HEK293 (cell line): ENCODE measurements around the gene TPI1.

Source experiments
- CTCF ChIA-PET: fragments of 350-600 bp; formaldehyde crosslinking; extraction: SDS; loops from one replicate; lab custom pipeline; 2021; ENCODE audit warnings: antibody characterized with exemption; lab: Yijun Ruan, JAX
- POLR2A ChIA-PET: fragments of 300-600 bp; formaldehyde crosslinking; extraction: SDS; loops from one replicate; lab custom pipeline; 2020; ENCODE audit warnings: antibody characterized with exemption, inconsistent platforms; lab: Yijun Ruan, JAX
- H3K27ac ChIP-seq: fragments of 200-500 bp; sonication (Bioruptor generic); 2 replicates; pipeline ENCODE4 v1.5.1; 2014; ENCODE audit warnings: low read depth, low read length, control low read depth, inconsistent platforms; ENCODE audit errors: extremely low read depth
- H3K36me3 ChIP-seq, 2 experiments: fragments of 200-500 bp in 1 of 2; sonication (Bioruptor generic) in 1 of 2; 1 replicate in 1 of 2; 2 replicates in 1 of 2; pipeline ENCODE4 v1.5.1; 2014 to 2017; ENCODE audit warnings: inconsistent platforms in 2 of 2, low read length in 2 of 2; ENCODE audit not compliant: control insufficient read depth in 2 of 2, insufficient read depth in 1 of 2
- H3K4me1 ChIP-seq: fragments of 200-500 bp; sonication (Bioruptor generic); 2 replicates; pipeline ENCODE4 v1.5.1; 2014; ENCODE audit warnings: mild to moderate bottlenecking, low read length, inconsistent platforms; ENCODE audit not compliant: control insufficient read depth, insufficient read depth
- H3K4me3 ChIP-seq: 2 replicates; pipeline ENCODE4 v1.5.1; 2011; ENCODE audit warnings: low read depth, mild to moderate bottlenecking, control low read depth, low read length, moderate library complexity
- H3K9me3 ChIP-seq: fragments of 200-500 bp; sonication (Bioruptor generic); 2 replicates; pipeline ENCODE4 v1.5.1; 2014; ENCODE audit warnings: low read depth, low read length, inconsistent platforms; ENCODE audit not compliant: control insufficient read depth, insufficient read depth
- CTCF ChIP-seq: fragments of 450-650 bp; formaldehyde crosslinking; IDR thresholded peaks from 2 replicates; pipeline ENCODE4 v1.5.1; 2016; ENCODE audit warnings: missing biosample characterization, missing genetic modification characterization
- EGR2 ChIP-seq: fragments of 450-650 bp; formaldehyde crosslinking; IDR thresholded peaks from 2 replicates; pipeline ENCODE4 v1.5.1; 2016; ENCODE audit warnings: low read depth, missing biosample characterization, missing genetic modification characterization
- GLIS1 ChIP-seq: fragments of 450-650 bp; formaldehyde crosslinking; IDR thresholded peaks from 2 replicates; pipeline ENCODE4 v1.5.1; 2016; ENCODE audit warnings: missing biosample characterization, missing genetic modification characterization
- KLF1 ChIP-seq: fragments of 450-650 bp; formaldehyde crosslinking; IDR thresholded peaks from 2 replicates; pipeline ENCODE4 v1.5.1; 2016; ENCODE audit warnings: missing biosample characterization, missing genetic modification characterization
- KLF16 ChIP-seq: fragments of 450-650 bp; formaldehyde crosslinking; IDR thresholded peaks from 2 replicates; pipeline ENCODE4 v1.5.1; 2017; ENCODE audit warnings: missing biosample characterization, missing genetic modification characterization
- MEIS1 ChIP-seq: sonication (generic); formaldehyde crosslinking; IDR thresholded peaks from 2 replicates; pipeline ENCODE4 v1.8.1; 2022; ENCODE audit warnings: missing genetic modification reagents, mild to moderate bottlenecking, borderline replicate concordance
- PRDM1 ChIP-seq: fragments of 450-650 bp; formaldehyde crosslinking; IDR thresholded peaks from 2 replicates; pipeline ENCODE4; 2016; ENCODE audit warnings: missing biosample characterization, missing genetic modification characterization
- SP2 ChIP-seq: fragments of 450-650 bp; formaldehyde crosslinking; IDR thresholded peaks from 2 replicates; pipeline ENCODE4 v1.5.1; 2016; ENCODE audit warnings: missing biosample characterization, missing genetic modification characterization
- SP3 ChIP-seq: fragments of 450-650 bp; formaldehyde crosslinking; IDR thresholded peaks from 2 replicates; pipeline ENCODE4 v1.5.1; 2016; ENCODE audit warnings: missing biosample characterization, missing genetic modification characterization
- ZFP69B ChIP-seq: fragments of 450-650 bp; formaldehyde crosslinking; IDR thresholded peaks from 2 replicates; pipeline ENCODE4 v1.5.1; 2016; ENCODE audit warnings: missing biosample characterization, missing genetic modification characterization
- ZNF114 ChIP-seq: fragments of 450-650 bp; formaldehyde crosslinking; IDR thresholded peaks from 2 replicates; pipeline ENCODE4 v1.5.0; 2017; ENCODE audit warnings: missing biosample characterization, missing genetic modification characterization
- ZNF223 ChIP-seq: fragments of 450-650 bp; formaldehyde crosslinking; IDR thresholded peaks from 2 replicates; pipeline ENCODE4 v1.5.1; 2016; ENCODE audit warnings: missing biosample characterization, missing genetic modification characterization
- ZNF510 ChIP-seq: fragments of 450-650 bp; formaldehyde crosslinking; IDR thresholded peaks from 2 replicates; pipeline ENCODE4 v1.5.1; 2018; ENCODE audit warnings: mild to moderate bottlenecking, missing genetic modification characterization, missing biosample characterization; ENCODE audit not compliant: insufficient replicate concordance
- ZNF600 ChIP-seq: fragments of 450-650 bp; formaldehyde crosslinking; IDR thresholded peaks from 2 replicates; pipeline ENCODE4 v1.5.1; 2016; ENCODE audit warnings: missing biosample characterization, missing genetic modification characterization
- ZNF629 ChIP-seq: fragments of 450-650 bp; formaldehyde crosslinking; IDR thresholded peaks from 2 replicates; pipeline ENCODE4 v1.5.1; 2017; ENCODE audit warnings: missing biosample characterization, missing genetic modification characterization
- ZNF677 ChIP-seq: fragments of 450-650 bp; IDR thresholded peaks from 2 replicates; pipeline ENCODE4 v1.5.0; 2018; ENCODE audit warnings: missing biosample characterization, mild to moderate bottlenecking, missing genetic modification characterization, moderate library complexity
- ZXDB ChIP-seq: fragments of 450-650 bp; formaldehyde crosslinking; IDR thresholded peaks from 2 replicates; pipeline ENCODE4 v1.5.1; 2016; ENCODE audit warnings: missing biosample characterization, missing genetic modification characterization
- TF ChIP-seq, protein P1 (sequence below): fragments of 450-650 bp; formaldehyde crosslinking; IDR thresholded peaks from 2 replicates; pipeline ENCODE4 v1.5.1; 2016; ENCODE audit warnings: missing biosample characterization, missing genetic modification characterization, borderline replicate concordance
- TF ChIP-seq, protein P2 (sequence below): IDR thresholded peaks from 2 replicates; pipeline ENCODE4 v1.6.1; 2011; ENCODE audit warnings: mild to moderate bottlenecking, low read depth, low read length, borderline replicate concordance
- TF ChIP-seq, protein P3 (sequence below): fragments of 450-650 bp; formaldehyde crosslinking; IDR thresholded peaks from 2 replicates; pipeline ENCODE4 v1.5.1; 2016; ENCODE audit warnings: missing biosample characterization, missing genetic modification characterization, borderline replicate concordance

TPI1 gene

DNA sequence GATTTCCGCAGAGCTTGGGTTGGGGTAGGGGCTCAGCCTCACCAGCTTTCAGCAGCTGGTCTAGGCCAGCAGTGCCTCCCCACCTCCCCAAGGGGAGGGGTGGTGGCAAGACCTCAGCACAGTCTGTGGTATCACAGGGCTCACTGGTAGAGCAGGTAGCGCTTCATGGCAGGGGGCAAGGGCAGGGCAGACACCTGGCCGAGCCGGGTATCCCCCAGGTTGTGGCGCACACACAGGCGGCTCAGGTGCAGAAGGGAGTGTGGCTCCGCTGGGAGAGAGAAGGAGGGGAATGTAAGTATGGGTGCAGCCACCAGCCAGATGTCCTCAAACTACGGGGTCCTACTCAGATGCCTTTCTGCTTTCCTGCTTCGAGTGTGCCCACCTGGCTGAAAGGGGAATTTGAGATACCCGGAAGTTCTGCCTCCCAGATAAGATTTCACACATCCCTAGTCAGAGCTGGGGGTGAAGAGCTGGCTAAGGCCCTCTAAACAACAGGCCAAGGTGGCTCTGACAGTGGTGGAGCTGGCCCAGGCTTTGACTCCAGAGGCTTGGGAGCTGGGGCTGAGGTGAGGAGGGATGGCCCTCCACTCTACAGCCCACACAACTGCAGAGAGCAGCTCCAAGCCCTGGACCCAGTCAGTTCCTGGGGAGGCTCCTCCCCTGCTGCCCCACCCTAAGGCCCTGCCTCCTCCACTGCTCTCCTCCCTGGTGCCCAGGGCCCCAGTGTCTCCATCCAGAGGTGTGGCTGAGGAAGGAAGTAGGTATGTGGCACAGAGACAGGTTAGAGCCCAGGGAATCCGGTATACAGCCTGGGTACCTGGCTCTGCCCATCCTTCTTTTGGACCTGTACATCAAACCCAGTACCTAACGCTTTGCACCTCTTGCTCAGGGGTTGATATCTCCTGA lies 4.0 kb downstream of the TPI1 start (continued):
- TF ChIP-seq, protein P1, sequence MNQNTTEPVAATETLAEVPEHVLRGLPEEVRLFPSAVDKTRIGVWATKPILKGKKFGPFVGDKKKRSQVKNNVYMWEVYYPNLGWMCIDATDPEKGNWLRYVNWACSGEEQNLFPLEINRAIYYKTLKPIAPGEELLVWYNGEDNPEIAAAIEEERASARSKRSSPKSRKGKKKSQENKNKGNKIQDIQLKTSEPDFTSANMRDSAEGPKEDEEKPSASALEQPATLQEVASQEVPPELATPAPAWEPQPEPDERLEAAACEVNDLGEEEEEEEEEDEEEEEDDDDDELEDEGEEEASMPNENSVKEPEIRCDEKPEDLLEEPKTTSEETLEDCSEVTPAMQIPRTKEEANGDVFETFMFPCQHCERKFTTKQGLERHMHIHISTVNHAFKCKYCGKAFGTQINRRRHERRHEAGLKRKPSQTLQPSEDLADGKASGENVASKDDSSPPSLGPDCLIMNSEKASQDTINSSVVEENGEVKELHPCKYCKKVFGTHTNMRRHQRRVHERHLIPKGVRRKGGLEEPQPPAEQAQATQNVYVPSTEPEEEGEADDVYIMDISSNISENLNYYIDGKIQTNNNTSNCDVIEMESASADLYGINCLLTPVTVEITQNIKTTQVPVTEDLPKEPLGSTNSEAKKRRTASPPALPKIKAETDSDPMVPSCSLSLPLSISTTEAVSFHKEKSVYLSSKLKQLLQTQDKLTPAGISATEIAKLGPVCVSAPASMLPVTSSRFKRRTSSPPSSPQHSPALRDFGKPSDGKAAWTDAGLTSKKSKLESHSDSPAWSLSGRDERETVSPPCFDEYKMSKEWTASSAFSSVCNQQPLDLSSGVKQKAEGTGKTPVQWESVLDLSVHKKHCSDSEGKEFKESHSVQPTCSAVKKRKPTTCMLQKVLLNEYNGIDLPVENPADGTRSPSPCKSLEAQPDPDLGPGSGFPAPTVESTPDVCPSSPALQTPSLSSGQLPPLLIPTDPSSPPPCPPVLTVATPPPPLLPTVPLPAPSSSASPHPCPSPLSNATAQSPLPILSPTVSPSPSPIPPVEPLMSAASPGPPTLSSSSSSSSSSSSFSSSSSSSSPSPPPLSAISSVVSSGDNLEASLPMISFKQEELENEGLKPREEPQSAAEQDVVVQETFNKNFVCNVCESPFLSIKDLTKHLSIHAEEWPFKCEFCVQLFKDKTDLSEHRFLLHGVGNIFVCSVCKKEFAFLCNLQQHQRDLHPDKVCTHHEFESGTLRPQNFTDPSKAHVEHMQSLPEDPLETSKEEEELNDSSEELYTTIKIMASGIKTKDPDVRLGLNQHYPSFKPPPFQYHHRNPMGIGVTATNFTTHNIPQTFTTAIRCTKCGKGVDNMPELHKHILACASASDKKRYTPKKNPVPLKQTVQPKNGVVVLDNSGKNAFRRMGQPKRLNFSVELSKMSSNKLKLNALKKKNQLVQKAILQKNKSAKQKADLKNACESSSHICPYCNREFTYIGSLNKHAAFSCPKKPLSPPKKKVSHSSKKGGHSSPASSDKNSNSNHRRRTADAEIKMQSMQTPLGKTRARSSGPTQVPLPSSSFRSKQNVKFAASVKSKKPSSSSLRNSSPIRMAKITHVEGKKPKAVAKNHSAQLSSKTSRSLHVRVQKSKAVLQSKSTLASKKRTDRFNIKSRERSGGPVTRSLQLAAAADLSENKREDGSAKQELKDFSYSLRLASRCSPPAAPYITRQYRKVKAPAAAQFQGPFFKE = peak; percentile 69; the same call in 1 of the 2 replicates
- TF ChIP-seq ZXDB (tag by site-specific recombination) (peak; percentile 24; the same call in 1 of the 2 replicates), ZFP69B (tag by site-specific recombination) (peak; percentile 17; the same call in 1 of the 2 replicates), KLF1 (tag by site-specific recombination) (peak; percentile 52; the same call in 1 of the 2 replicates), GLIS1 (tag by site-specific recombination) (peak; percentile 12; the same call in 1 of the 2 replicates), SP2 (tag by site-specific recombination) (peak; percentile 61), ZNF600 (tag by site-specific recombination) (0 out of 2 replicates have a peak, but pooled peaks have one; percentile 32), SP3 (tag by site-specific recombination) (peak; percentile 78), KLF16 (0 out of 2 replicates have a peak, but pooled peaks have one; percentile 27), CTCF (tag by site-specific recombination) (no peak)

DNA sequence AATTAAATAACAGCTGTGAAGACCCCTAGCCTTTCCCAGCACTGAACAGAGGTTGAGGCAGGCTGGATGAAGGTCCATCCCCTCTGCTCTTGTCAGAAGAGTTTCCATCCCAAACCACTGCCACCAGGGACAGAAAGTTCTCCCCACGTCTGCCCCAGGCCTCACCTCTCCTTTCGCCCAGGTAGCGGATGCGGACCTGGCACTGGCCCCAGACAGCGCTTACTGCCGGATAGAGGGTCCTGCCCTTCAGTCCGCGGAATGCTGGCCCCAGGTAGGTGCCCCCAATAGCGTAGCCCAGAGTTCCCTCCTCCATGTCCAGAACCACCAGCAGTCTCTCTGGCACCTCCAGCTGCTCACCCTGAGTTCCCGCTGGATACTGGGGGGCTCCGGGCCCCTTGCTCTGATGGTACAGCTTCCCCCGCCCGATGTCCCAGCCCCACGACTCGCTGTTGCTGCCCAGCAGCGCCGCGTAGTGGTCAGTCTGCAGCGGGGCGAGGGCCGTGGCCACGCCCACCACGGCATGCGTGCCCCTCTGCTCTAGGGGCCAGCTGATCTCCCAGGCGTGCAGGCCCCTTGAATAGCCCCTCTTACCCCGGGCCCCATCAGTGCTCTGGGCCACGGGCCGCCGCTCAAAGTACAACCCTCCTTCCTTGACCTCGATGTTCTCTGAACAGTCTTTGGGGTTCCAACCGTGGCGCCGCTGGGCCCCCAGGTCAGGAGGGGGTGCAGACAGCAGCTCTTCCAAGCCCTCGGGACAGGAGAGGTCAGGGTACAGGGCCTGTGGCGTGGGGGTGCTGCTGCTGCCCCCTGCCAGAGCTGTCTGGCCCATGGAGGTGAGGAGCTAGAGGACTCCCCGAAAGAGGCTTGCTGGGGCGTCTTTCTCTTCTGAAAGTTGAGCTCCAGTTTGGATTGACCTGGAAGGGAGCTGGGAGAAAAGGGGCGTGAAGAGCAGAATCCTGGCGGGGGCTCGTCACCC lies 5.0 kb downstream of the TPI1 start:
- Histone ChIP-seq H3K36me3 (peaks cover 4 to 44% of the 10 kb centered on the region in 2 experiments; a peak in 2 of 3 replicates), H3K27ac (peak overlapping the region; percentile 54; the same call in 1 of the 2 replicates), H3K4me1 (peaks cover 2% of the 10 kb centered on the region; the same call in 1 of the 2 replicates), H3K9me3 (no peaks in the 10 kb centered on the region), H3K4me3 (peak overlapping the region; percentile 67)
- CTCF ChIA-PET = interaction anchor here (0.5 to 5.3 kb wide), 48 partner anchors 9 to 829 kb away, joined by 3 to 71 read pairs (median 4); partner anchors contain the start of genes ATN1, C12orf57, C1RL and CDCA3
- POLR2A ChIA-PET = interaction anchor here (0.5 to 3.7 kb wide), 37 partner anchors 8 to 338 kb away, joined by 3 to 88 read pairs (median 4); partner anchors contain the start of genes ATN1, C12orf57, CDCA3 and COPS7A
- TF ChIP-seq, protein P2, sequence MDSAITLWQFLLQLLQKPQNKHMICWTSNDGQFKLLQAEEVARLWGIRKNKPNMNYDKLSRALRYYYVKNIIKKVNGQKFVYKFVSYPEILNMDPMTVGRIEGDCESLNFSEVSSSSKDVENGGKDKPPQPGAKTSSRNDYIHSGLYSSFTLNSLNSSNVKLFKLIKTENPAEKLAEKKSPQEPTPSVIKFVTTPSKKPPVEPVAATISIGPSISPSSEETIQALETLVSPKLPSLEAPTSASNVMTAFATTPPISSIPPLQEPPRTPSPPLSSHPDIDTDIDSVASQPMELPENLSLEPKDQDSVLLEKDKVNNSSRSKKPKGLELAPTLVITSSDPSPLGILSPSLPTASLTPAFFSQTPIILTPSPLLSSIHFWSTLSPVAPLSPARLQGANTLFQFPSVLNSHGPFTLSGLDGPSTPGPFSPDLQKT = no peak
- no peak for TF ChIP-seq ZNF114 (tag by site-specific recombination)
- TF ChIP-seq PRDM1 (tag by site-specific recombination) = peak; percentile 92
- no peak for TF ChIP-seq ZNF223 (tag by site-specific recombination)
- peak; percentile 43 for TF ChIP-seq ZNF629 (tag by site-specific recombination)
- TF ChIP-seq EGR2 (tag by site-specific recombination) = peak; percentile 25; the same call in 1 of the 2 replicates
- no peak for TF ChIP-seq ZNF677 (tag by site-specific recombination)
- no peak for TF ChIP-seq ZNF510 (tag by site-specific recombination)
- peak; percentile 47; the same call in 1 of the 2 replicates for TF ChIP-seq ZFP69B (tag by site-specific recombination)
- TF ChIP-seq MEIS1 = no peak
- TF ChIP-seq, protein P3, sequence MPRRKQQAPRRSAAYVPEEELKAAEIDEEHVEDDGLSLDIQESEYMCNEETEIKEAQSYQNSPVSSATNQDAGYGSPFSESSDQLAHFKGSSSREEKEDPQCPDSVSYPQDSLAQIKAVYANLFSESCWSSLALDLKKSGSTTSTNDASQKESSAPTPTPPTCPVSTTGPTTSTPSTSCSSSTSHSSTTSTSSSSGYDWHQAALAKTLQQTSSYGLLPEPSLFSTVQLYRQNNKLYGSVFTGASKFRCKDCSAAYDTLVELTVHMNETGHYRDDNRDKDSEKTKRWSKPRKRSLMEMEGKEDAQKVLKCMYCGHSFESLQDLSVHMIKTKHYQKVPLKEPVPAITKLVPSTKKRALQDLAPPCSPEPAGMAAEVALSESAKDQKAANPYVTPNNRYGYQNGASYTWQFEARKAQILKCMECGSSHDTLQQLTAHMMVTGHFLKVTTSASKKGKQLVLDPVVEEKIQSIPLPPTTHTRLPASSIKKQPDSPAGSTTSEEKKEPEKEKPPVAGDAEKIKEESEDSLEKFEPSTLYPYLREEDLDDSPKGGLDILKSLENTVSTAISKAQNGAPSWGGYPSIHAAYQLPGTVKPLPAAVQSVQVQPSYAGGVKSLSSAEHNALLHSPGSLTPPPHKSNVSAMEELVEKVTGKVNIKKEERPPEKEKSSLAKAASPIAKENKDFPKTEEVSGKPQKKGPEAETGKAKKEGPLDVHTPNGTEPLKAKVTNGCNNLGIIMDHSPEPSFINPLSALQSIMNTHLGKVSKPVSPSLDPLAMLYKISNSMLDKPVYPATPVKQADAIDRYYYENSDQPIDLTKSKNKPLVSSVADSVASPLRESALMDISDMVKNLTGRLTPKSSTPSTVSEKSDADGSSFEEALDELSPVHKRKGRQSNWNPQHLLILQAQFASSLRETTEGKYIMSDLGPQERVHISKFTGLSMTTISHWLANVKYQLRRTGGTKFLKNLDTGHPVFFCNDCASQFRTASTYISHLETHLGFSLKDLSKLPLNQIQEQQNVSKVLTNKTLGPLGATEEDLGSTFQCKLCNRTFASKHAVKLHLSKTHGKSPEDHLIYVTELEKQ (tag by site-specific recombination) = no peak
